GM23248 (cell line): ENCODE data around the gene SCNN1A.

Source experiments
- EZH2 ChIP-seq: fragments of 200-600 bp; sonication (generic); IDR thresholded peaks from 2 replicates; pipeline ENCODE4 v1.6.1; 2018; ENCODE audit warnings: antibody characterized with exemption, mild to moderate bottlenecking; ENCODE audit not compliant: insufficient read depth, poor library complexity, severe bottlenecking
- EZH2phosphoT487 ChIP-seq: fragments of 200-600 bp; sonication (generic); IDR thresholded peaks from 2 replicates; pipeline ENCODE4 v1.6.1; 2018; ENCODE audit warnings: antibody characterized with exemption, moderate library complexity, mild to moderate bottlenecking, low read depth; ENCODE audit not compliant: insufficient read depth

DNA sequence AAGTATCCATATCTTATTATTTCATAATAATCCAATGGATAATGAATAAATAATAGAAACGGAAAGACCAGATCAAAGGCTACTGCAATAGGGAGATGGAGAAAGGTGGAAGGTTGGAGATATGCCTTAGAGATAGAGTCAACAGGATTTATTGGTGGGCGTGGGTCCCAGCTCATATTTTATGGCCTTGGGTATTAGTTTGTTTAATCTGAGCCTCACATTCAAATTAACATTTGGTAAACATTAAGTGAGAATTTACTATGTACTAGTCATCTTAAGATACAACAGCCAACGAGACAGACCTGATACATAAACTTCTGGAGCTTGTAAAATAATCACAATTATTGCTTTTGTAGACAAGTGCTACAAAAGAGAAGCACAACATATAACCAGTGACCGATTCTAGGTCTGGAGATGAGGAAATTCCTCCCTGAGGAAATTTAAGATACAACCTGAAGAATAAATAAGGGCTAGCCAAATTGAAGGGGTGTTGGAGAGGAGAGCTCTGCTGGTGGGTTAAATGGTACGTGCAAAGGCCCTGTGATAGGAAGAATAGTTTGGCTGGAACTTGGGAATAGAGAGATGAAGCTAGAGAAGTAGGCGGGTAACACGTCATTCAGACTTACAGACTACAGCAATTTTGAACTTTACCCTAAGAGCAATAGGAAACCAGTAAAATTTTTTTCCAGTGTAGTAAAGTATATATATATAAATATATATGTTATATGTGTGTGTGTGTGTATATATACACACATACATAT, 24.7 kb upstream of the SCNN1A start:
- no peak for TF ChIP-seq EZH2
- no peak for TF ChIP-seq EZH2phosphoT487
